Gastroesophageal sphincter (tissue), 4 donors: Measurements from ENCODE around the gene RAG2. TPM values are rescaled to one million over a fixed set of nuclear protein-coding genes. Genes with fewer than 3 reads are reported as not detected.

Experiments used
- ATAC-seq: fragments of 150-250 bp; one replicate; pipeline ENCODE4 v1.9.1; 2016; ENCODE audit warnings: mild to moderate bottlenecking, moderate library complexity
- H3K27ac ChIP-seq, 4 donors: fragments of 200-600 bp; sonication (generic) in 3 of 4; 1 replicate in 3 of 4; 2 replicates in 1 of 4; pipeline ENCODE4 v1.5.1; 2016 to 2019
- H3K27me3 ChIP-seq: fragments of 200-600 bp; sonication (generic); one replicate; pipeline ENCODE4 v1.5.1; 2019
- H3K36me3 ChIP-seq, 2 donors: fragments of 200-600 bp; sonication (generic); one replicate each; pipeline ENCODE4 v1.5.1; 2019; ENCODE audit warnings: control low read depth in 1 of 2
- H3K4me1 ChIP-seq, 3 donors: fragments of 200-600 bp; sonication (generic); 1 replicate in 2 of 3; 2 replicates in 1 of 3; pipeline ENCODE4 v1.5.1; 2016 to 2019; ENCODE audit warnings: control low read depth in 2 of 3
- H3K4me3 ChIP-seq, 2 donors: fragments of 200-600 bp; sonication (generic); one replicate each; pipeline ENCODE4 v1.5.1; 2019; ENCODE audit warnings: mild to moderate bottlenecking in 1 of 2, moderate library complexity in 1 of 2
- H3K9me3 ChIP-seq, 3 donors: fragments of 200-600 bp; sonication (generic); one replicate each; pipeline ENCODE4 v1.5.1; 2017 to 2019; ENCODE audit warnings: control low read depth in 2 of 3
- EP300 ChIP-seq: sonication (generic); formaldehyde crosslinking; IDR thresholded peaks from one replicate; pipeline ENCODE4 v1.6.1; 2017; ENCODE audit warnings: antibody characterized with exemption, mild to moderate bottlenecking
- POLR2A ChIP-seq, 2 donors: fragments of 450-650 bp; IDR thresholded peaks; one replicate each; pipeline ENCODE4 v1.6.1; 2017; ENCODE audit warnings: antibody characterized with exemption in 2 of 2, mild to moderate bottlenecking in 2 of 2, moderate library complexity in 1 of 2
- POLR2AphosphoS5 ChIP-seq: sonication (generic); formaldehyde crosslinking; IDR thresholded peaks from one replicate; pipeline ENCODE4 v1.6.1; 2017; ENCODE audit warnings: antibody characterized with exemption
- WGBS, 2 donors: methylation state at CpG; one replicate each; pipeline ENCODE4 v1.1.5; 2018; ENCODE audit warnings: low coverage in 1 of 2; 5-methylcytosine and 5-hydroxymethylcytosine counted together
- total RNA-seq, 4 donors: library from RNA; depleted of rRNA; stranded (reverse); fragments of >200 nt; gene quantifications; one replicate each; pipeline ENCODE4 v1.1.0, GENCODE V29; 2016
- TF ChIP-seq, protein P1 (sequence below), 4 experiments: fragments of 200-600 bp in 2 of 4; fragments of 450-650 bp in 2 of 4; sonication (generic) in 1 of 4; IDR thresholded peaks; one replicate each; pipeline ENCODE4 v1.5.1; 2017 to 2019; ENCODE audit warnings: antibody characterized with exemption in 4 of 4, mild to moderate bottlenecking in 2 of 4, moderate library complexity in 2 of 4

RAG2 gene
- total RNA-seq, 4 donors from 2014 or later: not detected

GRCh38 chr11:36620246-36620645 is 22.2 kb upstream of the RAG2 start:
- H3K36me3 ChIP-seq: no peaks in the 10 kb centered on the region
- TF ChIP-seq POLR2AphosphoS5: no peak
- H3K27me3 ChIP-seq: no peaks in the 10 kb centered on the region
- H3K27ac ChIP-seq: no peak overlapping the region
- no peak for ATAC-seq
- H3K4me1 ChIP-seq: peaks cover 3 to 30% (median 4%) of the 10 kb centered on the region in 3 donors
- H3K4me3 ChIP-seq: no peak overlapping the region
- H3K9me3 ChIP-seq: no peaks in the 10 kb centered on the region

- Histone ChIP-seq H3K4me1 (peaks cover 3 to 30% (median 4%) of the 10 kb centered on the region in 3 donors), H3K36me3 (no peaks in the 10 kb centered on the region), H3K27ac (peak overlapping the region in 1 of 4 donors; percentile 33), H3K4me3 (peak overlapping the region in 1 of 2 donors; percentile 15), H3K27me3 (no peaks in the 10 kb centered on the region), H3K9me3 (no peaks in the 10 kb centered on the region)
- 5 to 16% methylated on average over 5 of the region's 5 CpGs for WGBS, 2 donors
- TF ChIP-seq POLR2AphosphoS5: no peak
- TF ChIP-seq, protein P1, sequence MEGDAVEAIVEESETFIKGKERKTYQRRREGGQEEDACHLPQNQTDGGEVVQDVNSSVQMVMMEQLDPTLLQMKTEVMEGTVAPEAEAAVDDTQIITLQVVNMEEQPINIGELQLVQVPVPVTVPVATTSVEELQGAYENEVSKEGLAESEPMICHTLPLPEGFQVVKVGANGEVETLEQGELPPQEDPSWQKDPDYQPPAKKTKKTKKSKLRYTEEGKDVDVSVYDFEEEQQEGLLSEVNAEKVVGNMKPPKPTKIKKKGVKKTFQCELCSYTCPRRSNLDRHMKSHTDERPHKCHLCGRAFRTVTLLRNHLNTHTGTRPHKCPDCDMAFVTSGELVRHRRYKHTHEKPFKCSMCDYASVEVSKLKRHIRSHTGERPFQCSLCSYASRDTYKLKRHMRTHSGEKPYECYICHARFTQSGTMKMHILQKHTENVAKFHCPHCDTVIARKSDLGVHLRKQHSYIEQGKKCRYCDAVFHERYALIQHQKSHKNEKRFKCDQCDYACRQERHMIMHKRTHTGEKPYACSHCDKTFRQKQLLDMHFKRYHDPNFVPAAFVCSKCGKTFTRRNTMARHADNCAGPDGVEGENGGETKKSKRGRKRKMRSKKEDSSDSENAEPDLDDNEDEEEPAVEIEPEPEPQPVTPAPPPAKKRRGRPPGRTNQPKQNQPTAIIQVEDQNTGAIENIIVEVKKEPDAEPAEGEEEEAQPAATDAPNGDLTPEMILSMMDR (IDR thresholded peaks at IDR 0.05): no peak
- no peak for ATAC-seq
Observed at GRCh38 chr11:36619502-36619901, 21.5 kb upstream of the RAG2 start.

- ATAC-seq: no peak
- Histone ChIP-seq H3K27ac (peak overlapping the region in 1 of 4 donors; percentile 33), H3K36me3 (no peaks in the 10 kb centered on the region), H3K4me1 (peaks cover 3 to 30% (median 4%) of the 10 kb centered on the region in 3 donors), H3K4me3 (peak overlapping the region in 1 of 2 donors; percentile 15), H3K27me3 (no peaks in the 10 kb centered on the region), H3K9me3 (no peaks in the 10 kb centered on the region)
- 65 to 70% methylated on average over 3 of the region's 3 CpGs for WGBS, 2 donors
- TF ChIP-seq POLR2A (IDR thresholded peaks at IDR 0.05): no peak
- TF ChIP-seq, protein P1 (IDR thresholded peaks at IDR 0.05): no peak
- TF ChIP-seq POLR2AphosphoS5: no peak
- no peak for TF ChIP-seq EP300
Observed at GRCh38 chr11:36618363-36619047, 20.5 kb upstream of the RAG2 start.

DNA sequence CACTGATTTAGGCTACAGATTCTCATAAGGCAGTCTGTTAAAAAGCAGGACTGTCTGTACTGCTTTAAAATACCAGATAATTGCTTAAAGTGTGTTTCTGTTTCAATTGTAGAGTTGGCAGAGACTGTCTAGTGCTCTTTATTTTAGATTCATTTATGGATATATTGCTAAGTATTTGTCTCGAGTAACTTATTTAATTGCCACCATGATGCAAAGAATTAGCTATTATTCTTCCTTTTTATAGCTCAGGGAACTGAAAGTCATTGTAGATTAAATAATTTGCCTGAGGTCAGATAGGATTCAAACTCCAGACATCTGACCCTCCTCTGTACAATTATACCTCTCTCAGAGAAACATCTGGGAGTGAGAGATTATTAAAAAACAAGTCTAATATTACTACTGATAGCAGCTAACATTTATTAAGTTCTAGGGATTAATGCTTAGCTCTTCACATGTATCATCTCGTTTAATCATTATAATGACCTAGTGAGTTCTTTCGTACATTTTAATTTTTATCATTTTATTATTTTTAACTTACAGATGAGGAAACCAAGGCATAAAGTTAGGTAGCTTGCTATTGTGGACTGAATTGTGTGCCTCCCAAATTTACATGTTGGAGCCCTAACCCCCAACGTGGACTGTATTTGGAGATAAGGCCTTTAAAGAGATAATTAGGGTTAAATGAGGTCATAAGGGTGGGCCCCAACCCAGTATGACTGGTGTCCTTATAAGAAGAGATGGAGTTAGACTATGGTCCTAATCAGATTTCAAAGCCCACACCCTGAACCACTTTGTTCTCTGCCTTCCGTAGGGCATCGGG is 19.7 kb upstream of the RAG2 start:
- TF ChIP-seq POLR2A (IDR thresholded peaks at IDR 0.05) (no peak), POLR2AphosphoS5 (no peak), EP300 (no peak)
- TF ChIP-seq, protein P1 (IDR thresholded peaks at IDR 0.05): no peak
- WGBS, 2 donors: 72 to 92% methylated on average over 4 to 5 of the region's 6 CpGs
- H3K9me3 ChIP-seq: no peaks in the 10 kb centered on the region
- no peak for ATAC-seq
- peaks cover 3 to 30% (median 4%) of the 10 kb centered on the region in 3 donors for H3K4me1 ChIP-seq
- no peaks in the 10 kb centered on the region for H3K27me3 ChIP-seq
- H3K36me3 ChIP-seq: no peaks in the 10 kb centered on the region
- H3K4me3 ChIP-seq: no peak overlapping the region
- no peak overlapping the region for H3K27ac ChIP-seq

GRCh38 chr11:36615826-36616225 is 17.8 kb upstream of the RAG2 start:
- 76 to 80% methylated on average over 3 of the region's 3 CpGs for WGBS, 2 donors
- peaks cover 0 to 4% of the 10 kb centered on the region in 2 donors for H3K36me3 ChIP-seq
- H3K27ac ChIP-seq: no peak overlapping the region
- H3K4me3 ChIP-seq: no peak overlapping the region
- ATAC-seq: no peak
- H3K9me3 ChIP-seq: no peaks in the 10 kb centered on the region
- H3K27me3 ChIP-seq: no peaks in the 10 kb centered on the region
- TF ChIP-seq POLR2AphosphoS5 (no peak), POLR2A (IDR thresholded peaks at IDR 0.05) (no peak), EP300 (no peak)
- H3K4me1 ChIP-seq: peaks cover 3 to 30% (median 4%) of the 10 kb centered on the region in 3 donors
